TTC549 (cell line): ENCODE measurements around the gene TRIM44.

Experiments
- FAIRE-seq: peaks from 2 replicates; lab custom pipeline; 2012; peaks lifted over from hg19 to GRCh38; lab: Jason Lieb, UNC

Gene TRIM44

DNA sequence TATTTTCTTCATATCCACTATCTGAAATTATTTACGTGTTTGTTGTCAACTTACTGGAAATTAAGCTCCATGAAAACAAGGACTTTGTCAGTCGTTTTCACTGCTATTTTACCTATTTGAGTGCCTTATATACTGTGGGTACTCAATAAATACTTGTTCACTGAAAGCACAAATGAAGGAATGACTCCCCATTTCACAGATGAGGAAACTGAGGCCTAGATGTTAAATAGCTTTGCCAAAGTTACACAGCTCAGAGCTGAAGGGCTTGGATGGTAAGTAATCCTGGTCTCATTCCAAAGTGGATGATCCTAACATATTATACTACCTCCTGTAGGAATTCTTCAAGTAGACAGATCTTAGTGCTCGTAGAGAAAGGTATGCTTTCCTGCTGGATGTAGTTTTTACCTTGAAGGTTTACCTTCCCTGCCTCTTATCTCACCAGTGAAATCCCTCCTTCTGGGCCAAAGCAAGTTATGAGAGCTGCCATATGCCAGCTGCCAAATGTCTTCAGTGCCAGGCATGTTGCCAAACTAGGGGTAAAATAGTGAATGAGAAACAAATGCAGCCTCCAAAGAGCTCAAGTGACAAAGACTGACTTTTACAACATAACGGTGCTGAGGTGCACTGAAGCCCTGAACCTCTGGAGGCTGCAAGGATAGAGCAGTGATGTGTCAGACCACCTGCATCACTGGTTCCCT is 129.7 kb downstream of the TRIM44 start:
- no peak for FAIRE-seq

DNA sequence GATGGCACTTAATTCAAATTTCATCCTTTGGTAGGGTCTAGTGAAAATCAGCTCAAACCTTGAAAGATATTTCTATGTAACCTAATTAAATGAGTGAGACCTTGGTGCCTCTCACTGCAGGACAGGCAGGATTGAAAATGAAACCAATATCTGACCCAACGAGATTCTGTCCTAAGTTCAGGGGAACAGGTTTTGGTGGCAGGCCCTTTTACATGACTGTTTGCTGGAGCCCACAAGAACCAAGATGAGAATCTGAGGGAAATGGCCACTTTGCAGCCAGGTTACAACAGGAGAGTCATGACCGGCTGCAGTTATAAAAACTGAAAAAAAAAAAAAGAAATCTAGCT is 130.2 kb downstream of the TRIM44 start:
- FAIRE-seq = no peak

DNA sequence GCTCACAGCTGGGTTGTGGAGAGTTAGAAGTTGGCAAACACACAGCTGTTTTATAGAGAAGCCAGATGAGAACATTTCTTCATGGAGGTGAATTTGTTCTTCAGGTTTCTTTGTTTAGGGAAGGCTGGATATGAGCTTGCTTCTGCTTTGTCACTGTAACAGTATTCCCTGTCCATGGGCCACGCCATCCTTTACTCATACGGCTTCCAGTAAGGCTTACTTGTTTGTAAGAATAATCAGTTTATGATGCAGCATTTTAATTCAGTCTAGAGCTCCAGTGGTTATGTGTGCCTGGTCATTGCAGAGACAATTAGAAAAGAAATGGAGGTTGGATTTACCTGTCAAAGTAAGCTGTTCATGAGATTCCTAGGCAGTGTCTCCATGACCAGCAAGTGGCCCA is 131.8 kb downstream of the TRIM44 start:
- FAIRE-seq = no peak

DNA sequence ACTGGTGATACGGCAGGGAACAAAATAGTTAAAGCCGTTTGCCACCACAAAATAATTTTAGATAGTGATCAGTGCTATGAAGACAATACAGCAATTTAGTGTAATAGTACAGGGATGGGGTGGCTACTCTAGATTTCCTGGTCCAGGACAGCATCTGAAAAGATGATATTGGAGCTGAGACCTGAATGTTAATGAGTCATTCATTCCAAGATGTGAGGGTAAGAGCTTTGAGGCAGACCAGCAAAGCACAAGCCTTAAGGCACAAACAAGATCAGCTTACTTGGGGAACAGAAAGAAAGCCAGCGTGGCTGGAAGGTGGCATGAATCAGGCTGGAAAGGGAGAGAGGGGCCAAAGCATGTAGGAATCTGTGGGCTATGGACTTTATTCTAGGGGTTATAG is 132.3 kb downstream of the TRIM44 start:
- FAIRE-seq = no peak

DNA sequence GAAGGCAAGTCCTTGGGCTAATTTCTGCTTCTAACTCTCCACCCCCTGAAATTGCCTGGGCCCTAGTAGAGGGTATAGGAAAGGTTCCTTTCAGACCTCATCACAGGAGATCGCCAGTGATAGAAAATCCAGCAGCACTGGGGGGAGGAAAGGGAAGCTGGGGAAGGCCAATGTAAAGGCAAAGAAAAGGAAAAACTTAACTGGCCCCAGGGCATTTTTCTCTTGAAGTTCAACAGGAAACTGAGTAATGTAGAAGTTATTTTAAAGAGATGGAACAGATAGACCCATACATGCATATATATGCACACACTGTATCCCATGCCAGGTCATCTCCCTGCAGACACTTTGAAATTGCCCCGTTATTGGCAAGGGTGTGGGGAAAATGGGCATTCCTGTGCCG is 134.0 kb downstream of the TRIM44 start:
- no peak for FAIRE-seq

- no peak for FAIRE-seq
Observed at GRCh38 chr11:35798423-35798822, 135.8 kb downstream of the TRIM44 start.

GRCh38 chr11:35798983-35799382 is 136.4 kb downstream of the TRIM44 start:
- FAIRE-seq = no peak

GRCh38 chr11:35799655-35800054 is 137.1 kb downstream of the TRIM44 start:
- no peak for FAIRE-seq

DNA sequence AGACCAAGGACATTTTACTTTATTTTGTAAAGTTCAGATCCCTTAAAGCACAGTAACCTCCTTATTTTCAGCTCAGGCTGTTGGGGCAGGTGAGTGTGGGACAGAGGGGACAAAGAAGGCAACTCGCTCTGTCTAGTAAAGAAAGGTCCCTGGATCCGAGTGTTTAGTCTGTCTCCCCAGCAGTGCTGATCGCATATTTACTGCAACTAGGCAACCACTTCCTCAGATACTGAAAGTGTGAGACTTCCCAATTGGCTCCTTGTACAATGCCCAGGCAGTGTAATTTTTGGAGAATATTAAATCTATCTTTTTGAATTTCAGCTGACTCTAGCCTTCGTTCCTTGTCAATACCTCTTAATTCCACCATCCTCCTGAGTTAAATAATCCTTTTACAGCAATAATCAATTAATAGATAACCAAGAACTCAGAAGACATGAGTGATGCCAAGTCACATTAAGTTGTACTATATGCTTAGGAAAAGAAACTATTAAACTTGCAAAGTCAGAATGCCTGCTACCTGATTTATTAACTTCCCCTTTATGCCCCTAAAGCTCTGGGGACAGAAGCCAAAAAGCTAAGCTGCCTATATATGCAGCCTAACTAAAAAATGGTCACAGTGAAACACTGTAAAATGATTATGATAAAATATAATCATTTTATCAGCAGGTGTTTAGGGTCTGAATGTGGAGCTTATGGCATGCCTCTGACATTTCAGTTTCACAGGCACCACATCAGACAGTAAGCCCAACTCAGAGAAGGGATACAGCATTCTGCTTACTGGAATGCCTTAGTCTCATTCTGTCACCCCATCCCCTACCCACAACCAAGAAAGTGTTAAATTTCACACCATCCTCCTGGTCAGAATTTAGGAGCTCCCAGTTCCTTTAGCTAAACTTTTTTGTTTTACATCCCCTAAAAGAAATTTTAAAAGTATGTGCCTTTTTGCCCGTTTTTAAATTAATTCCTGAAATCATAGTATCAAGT is 138.7 kb downstream of the TRIM44 start:
- no peak for FAIRE-seq

DNA sequence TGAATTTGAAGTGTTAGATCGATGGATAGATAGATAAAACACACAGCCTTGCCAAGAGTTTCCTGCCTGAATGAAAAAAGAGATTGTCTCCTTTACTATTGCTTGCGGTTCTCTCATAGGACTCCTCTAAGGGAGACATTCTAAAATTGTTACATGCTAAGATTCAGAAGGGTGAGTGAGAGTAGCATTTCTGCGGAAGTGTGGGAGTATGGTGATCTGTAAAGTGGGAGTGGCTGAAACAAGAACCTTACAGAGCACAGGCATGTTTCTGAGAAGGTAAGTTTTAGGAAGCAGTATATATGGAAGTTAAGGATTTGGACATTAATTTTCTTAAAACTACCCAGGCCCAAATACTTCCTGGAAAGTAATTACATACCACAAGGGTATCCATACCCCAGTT is 139.6 kb downstream of the TRIM44 start:
- FAIRE-seq = no peak

GRCh38 chr11:35802672-35803071 is 140.1 kb downstream of the TRIM44 start:
- no peak for FAIRE-seq

- no peak for FAIRE-seq
Observed at GRCh38 chr11:35803115-35803514, 140.5 kb downstream of the TRIM44 start.

DNA sequence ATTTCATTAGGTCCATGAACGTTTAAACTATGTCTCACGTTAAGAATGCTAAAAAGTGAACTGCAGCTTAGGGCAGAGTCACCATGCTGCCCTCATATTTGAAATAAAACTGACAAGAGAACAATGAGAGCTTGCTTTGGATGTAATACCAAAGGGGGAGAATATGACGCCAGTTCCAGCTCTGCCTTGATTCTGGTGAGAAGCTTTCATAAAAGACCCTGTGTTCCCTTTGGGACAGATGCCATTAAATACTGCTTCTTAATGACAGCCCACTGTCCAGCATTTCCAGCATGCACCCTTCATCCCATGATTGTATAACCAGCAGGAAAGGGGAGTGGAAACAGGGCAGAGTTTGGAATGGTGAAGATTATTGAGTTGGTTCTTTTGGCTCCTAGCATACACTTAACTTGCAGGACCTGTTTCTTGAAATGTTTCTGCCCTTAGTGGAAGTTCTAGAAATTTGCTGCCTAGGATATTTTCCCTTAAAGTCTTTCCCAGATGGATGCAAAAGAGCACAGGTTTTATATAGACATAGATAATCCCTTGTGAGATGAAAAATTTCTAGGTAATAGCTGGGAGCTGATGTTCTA is 142.0 kb downstream of the TRIM44 start:
- no peak for FAIRE-seq

DNA sequence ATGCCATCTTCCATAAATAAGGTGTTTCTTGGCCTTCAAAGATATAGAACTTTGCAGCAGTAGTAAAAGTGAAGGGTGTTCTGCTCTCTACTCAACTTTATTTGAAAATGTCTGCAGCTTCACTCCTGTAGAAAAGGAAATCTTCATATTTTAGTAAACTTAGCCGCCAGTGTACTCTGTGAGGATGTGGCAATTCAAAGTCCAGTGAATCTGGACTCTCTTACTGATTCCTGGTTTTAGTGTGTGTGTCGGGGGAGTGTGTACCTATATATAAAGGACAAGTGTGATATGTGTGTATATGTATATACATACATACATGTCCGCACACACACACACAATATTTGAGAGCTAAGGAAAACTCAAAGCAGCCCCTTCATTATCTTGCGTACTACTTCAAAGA is 147.0 kb downstream of the TRIM44 start:
- no peak for FAIRE-seq

GRCh38 chr11:35810045-35810645 is 147.6 kb downstream of the TRIM44 start:
- no peak for FAIRE-seq

DNA sequence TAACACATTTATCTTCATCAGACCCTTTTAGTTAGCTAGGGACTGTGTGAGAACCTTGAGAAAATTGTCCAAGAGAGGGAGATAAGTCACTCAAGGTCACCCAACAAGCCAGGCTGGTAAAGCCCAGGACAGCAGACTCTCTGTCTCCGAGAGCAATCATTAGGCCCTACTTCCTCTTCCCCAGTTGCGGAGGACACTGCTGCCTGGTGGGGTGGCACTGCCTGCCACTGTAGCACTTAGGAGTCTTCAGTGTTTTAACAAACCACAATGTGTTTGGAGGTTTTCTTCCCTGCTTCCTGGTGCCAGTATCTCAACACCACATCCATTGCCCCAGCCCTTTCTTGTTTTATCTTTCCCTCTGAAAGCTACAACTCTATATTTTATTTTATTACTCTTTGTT is 149.2 kb downstream of the TRIM44 start:
- FAIRE-seq = no peak

DNA sequence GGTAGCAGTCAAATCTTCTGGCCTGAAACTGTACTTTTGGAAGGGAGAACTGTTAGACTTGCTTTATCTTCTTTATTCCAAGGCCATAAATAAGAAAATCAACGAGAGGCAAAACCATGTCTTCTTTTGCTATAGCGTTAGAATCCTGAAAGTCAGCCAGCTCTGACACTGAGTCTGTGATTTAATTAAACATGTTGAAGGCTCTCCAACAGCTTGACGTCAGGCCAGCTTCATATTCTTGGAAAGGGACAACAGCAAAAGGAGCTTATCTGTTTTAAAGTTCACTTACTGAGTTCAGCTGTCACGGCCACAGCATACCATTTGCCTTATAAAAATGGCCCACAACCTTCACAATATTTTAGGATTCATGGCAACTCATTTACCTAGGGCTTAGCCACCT is 150.3 kb downstream of the TRIM44 start:
- no peak for FAIRE-seq

GRCh38 chr11:35814081-35814695 is 151.6 kb downstream of the TRIM44 start:
- FAIRE-seq = no peak

DNA sequence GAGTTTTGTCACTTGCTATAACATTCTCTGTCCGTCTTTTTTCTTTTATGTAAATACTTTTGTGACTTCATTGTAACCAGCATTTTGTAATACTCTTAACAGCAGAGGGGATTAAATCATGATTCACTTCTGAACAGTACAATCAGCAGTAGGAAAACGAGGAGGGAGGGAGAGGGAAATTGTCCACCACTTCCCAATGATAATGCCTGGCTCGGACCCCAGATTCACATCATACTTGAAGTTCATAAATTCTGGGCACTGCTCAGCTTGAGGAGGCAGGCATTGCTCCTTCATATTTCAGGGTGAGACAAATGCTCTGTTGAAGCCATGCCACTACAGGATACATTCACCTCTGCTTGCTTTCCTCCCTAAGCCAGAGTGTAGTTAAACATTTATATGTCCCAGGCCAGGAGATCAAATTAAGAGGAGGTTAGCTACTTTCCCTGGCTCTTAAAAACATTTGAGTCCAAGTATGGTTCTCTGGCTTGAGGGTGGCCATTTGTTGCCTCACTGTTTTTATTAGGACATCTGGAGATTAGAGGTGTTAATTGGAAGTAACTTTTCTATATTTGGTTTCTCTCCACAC is 152.2 kb downstream of the TRIM44 start:
- no peak for FAIRE-seq

GRCh38 chr11:35815556-35816315 is 153.2 kb downstream of the TRIM44 start:
- FAIRE-seq = no peak

GRCh38 chr11:35820614-35821013 is 158.0 kb downstream of the TRIM44 start:
- no peak for FAIRE-seq
